ENCODE data around the gene NT5E.

DNA sequence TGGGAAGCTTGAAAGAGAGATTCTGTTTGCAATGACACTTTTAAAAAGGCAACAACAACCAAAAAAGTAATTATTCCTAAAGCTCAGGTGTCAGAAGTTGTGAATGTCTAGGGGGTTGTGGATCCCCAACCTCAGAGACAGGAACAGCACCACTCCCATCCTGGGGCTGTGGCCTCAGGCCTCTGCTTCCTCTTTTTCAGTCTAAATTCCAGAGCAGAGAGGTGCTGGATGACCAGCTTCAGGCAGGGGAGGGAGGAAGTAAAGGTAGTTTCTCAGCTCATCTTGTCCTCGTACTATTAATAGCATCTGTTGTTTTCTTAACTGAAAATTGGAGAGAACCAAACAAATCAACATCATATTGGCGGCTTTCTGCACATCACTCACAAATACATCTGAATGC lies 8.3 kb downstream of the NT5E start:
- TF ChIP-seq, protein P1, sequence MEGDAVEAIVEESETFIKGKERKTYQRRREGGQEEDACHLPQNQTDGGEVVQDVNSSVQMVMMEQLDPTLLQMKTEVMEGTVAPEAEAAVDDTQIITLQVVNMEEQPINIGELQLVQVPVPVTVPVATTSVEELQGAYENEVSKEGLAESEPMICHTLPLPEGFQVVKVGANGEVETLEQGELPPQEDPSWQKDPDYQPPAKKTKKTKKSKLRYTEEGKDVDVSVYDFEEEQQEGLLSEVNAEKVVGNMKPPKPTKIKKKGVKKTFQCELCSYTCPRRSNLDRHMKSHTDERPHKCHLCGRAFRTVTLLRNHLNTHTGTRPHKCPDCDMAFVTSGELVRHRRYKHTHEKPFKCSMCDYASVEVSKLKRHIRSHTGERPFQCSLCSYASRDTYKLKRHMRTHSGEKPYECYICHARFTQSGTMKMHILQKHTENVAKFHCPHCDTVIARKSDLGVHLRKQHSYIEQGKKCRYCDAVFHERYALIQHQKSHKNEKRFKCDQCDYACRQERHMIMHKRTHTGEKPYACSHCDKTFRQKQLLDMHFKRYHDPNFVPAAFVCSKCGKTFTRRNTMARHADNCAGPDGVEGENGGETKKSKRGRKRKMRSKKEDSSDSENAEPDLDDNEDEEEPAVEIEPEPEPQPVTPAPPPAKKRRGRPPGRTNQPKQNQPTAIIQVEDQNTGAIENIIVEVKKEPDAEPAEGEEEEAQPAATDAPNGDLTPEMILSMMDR (conservative IDR thresholded peaks at IDR 0.05; ENCODE audit: low read length), result no peak
- no peak for TF ChIP-seq EZH2phosphoT487 (IDR thresholded peaks at IDR 0.05; ENCODE audit: borderline replicate concordance, low read depth, low read length)
